Measurements from ENCODE around the gene CT55. TPM values are rescaled to one million over a fixed set of nuclear protein-coding genes. Genes with fewer than 3 reads are reported as not detected.
"Not testable (repeated sequence)": the region's sequence is repeated elsewhere in the genome, so short reads cannot be mapped to it uniquely, and the experiment has no call there.

Gene CT55
- total and polyA plus RNA-seq, 12 donors, result 0.17 to 0.55 (median 0.35) TPM; not detected in 8

DNA sequence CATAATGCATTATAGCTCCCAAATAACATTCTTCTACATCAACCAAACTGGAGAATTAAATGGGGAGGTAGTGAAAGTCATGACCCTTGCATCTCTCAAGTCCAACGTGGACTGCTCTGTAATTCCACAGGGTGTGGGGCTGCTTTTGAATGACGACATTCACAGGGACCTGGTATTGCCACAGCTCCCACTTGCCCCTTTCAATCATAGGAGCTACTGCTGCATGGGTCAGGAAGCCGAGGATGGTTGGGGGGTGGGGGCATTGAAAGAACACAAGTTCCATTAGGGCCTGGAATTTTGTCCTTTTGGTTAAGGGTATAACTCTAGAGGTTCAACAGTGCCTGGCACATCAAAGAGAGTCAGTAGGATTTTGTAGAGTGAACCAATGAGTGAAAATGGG lies 7.4 kb upstream of the CT55 start:
- WGBS, 4 donors, result 60 to 76% (median 74%) methylated on average over 2 to 3 of the region's 3 CpGs; no CpG with 5 or more reads in 1 of the 4 donors

DNA sequence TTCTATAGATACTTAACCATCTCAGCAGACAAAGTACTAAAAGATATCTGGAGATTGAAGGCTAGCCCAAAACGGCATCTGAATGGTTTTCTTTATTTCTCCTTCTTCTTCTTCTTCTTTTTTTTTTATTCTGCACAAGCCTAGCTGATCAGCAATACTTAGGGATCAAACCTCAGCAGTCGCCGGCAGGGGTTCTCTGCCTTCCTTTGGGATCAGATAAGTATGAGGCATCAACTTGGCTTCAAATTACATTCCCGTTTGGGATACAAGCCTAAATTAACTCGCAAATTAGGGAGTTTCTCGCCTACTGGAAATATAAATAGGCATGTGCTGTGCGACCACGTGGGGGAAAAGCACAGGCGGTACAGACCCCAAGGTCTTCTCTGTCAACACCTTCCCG lies 730 bp downstream of the CT55 start:
- TF ChIP-seq POLR2A (IDR thresholded peaks at IDR 0.05) (no peak), CTCF (IDR thresholded peaks at IDR 0.05) (no peak)
- Histone ChIP-seq H3K36me3 (replicated peaks in 1 of 2) (no peaks in the 10 kb centered on the region), H3K27ac (no peak overlapping the region), H3K4me3 (no peak overlapping the region), H3K4me1 (replicated peaks in 1 of 2) (no peaks in the 10 kb centered on the region), H3K27me3 (no peaks in the 10 kb centered on the region), H3K9me3 (replicated peaks in 1 of 3) (no peaks in the 10 kb centered on the region)
- WGBS, 4 donors, result 73 to 90% (median 84%) methylated on average over 10 of the region's 10 CpGs
- intact Hi-C loops (cut with DNase I), result no loop called here
- no peak for DNase-seq

More for the DNA sequence above, 7.4 kb upstream of the CT55 start:
- Histone ChIP-seq H3K4me1 (replicated peaks in 1 of 2) (no peaks in the 10 kb centered on the region), H3K4me3 (no peak overlapping the region), H3K36me3 (replicated peaks in 1 of 2) (no peaks in the 10 kb centered on the region), H3K27ac (no peak overlapping the region), H3K27me3 (peaks cover 12% of the 10 kb centered on the region), H3K9me3 (replicated peaks in 1 of 3) (no peaks in the 10 kb centered on the region)
- intact Hi-C loops (cut with DNase I), result no loop called here
- no peak for DNase-seq
- TF ChIP-seq POLR2A (IDR thresholded peaks at IDR 0.05) (no peak), CTCF (IDR thresholded peaks at IDR 0.05) (no peak)

DNA sequence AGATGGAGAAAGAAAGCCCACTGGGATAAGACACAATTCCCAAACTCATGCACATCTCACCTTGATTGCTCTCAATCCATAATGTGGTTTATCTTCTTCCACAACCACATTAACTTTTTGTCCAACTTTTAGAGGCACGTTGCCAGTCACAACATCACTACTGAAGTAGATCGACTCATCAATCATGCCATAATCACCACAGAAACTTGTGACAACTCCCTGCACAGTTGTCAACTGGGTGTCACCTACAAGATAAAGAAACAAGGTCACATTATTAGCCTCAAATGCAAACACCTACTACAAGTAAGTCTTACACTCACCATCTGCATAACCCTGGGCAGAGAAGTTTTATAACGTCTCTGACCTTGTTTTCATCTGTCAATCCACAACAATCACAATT lies 1.7 kb downstream of the CT55 start:
- H3K4me3 ChIP-seq; intact Hi-C loops (cut with DNase I); DNase-seq; H3K27me3 ChIP-seq; H3K9me3 ChIP-seq (replicated peaks in 1 of 3); H3K4me1 ChIP-seq (replicated peaks in 1 of 2); H3K27ac ChIP-seq; H3K36me3 ChIP-seq (replicated peaks in 1 of 2): not testable (repeated sequence)
- WGBS, 4 donors, result 56 to 89% (median 71%) methylated on average over 3 of the region's 3 CpGs

GRCh38 chrX:135168486-135168885 lies 2.7 kb downstream of the CT55 start:
- H3K36me3 ChIP-seq (replicated peaks in 1 of 2), result no peaks in the 10 kb centered on the region
- H3K27me3 ChIP-seq, result no peaks in the 10 kb centered on the region
- TF ChIP-seq CTCF (IDR thresholded peaks at IDR 0.05) (no peak), POLR2A (IDR thresholded peaks at IDR 0.05) (no peak)
- no peaks in the 10 kb centered on the region for H3K9me3 ChIP-seq (replicated peaks in 1 of 3)
- no peaks in the 10 kb centered on the region for H3K4me1 ChIP-seq (replicated peaks in 1 of 2)
- DNase-seq, result no peak
- H3K4me3 ChIP-seq, result no peak overlapping the region
- 42 to 65% (median 45%) methylated on average over 3 of the region's 3 CpGs for WGBS, 4 donors
- H3K27ac ChIP-seq, result no peak overlapping the region
- intact Hi-C loops (cut with DNase I), result no loop called here

GRCh38 chrX:135154688-135155087 lies 16.5 kb downstream of the CT55 start:
- H3K4me1 ChIP-seq (replicated peaks in 1 of 2); intact Hi-C loops (cut with DNase I); H3K36me3 ChIP-seq (replicated peaks in 1 of 2); H3K27me3 ChIP-seq; H3K4me3 ChIP-seq; DNase-seq; H3K9me3 ChIP-seq (replicated peaks in 1 of 3); H3K27ac ChIP-seq: not testable (repeated sequence)
- WGBS, 4 donors, result no CpG with 5 or more reads among the region's 3 CpGs

- DNase-seq, result not testable (repeated sequence)
These were observed 45.1 kb downstream of the CT55 start for GRCh38 chrX:135126145-135126544.

GRCh38 chrX:135120056-135120576 lies 51.1 kb downstream of the CT55 start, which contains the start of gene ETDB:
Gene ETDB (minus strand): TSS chrX:135120526. CDS start chrX:135119261, 1,265 bp downstream.
- intact Hi-C loops (cut with DNase I), result not testable (repeated sequence)
- WGBS, 4 donors, result no CpG with 5 or more reads among the region's 1 CpG

More at GRCh38 chrX:135126145-135126544, 45.1 kb downstream of the CT55 start:
- H3K4me3 ChIP-seq; H3K36me3 ChIP-seq (replicated peaks in 1 of 2); intact Hi-C loops (cut with DNase I); H3K27me3 ChIP-seq; H3K27ac ChIP-seq; H3K9me3 ChIP-seq (replicated peaks in 1 of 3); H3K4me1 ChIP-seq (replicated peaks in 1 of 2): not testable (repeated sequence)
- no CpG with 5 or more reads among the region's 6 CpGs for WGBS, 4 donors

GRCh38 chrX:135116064-135116463 lies 55.1 kb downstream of the CT55 start:
- H3K9me3 ChIP-seq (replicated peaks in 1 of 3); intact Hi-C loops (cut with DNase I); H3K4me1 ChIP-seq (replicated peaks in 1 of 2); H3K36me3 ChIP-seq (replicated peaks in 1 of 2); DNase-seq; H3K4me3 ChIP-seq; H3K27ac ChIP-seq: not testable (repeated sequence)
- peaks cover 16% of the 10 kb centered on the region for H3K27me3 ChIP-seq
- WGBS, 4 donors, result 20% methylated on average over 1 of the region's 2 CpGs; no CpG with 5 or more reads in 3 of the 4 donors

More at GRCh38 chrX:135120056-135120576, 51.1 kb downstream of the CT55 start, which contains the start of gene ETDB:
- H3K27ac ChIP-seq; H3K4me3 ChIP-seq; H3K9me3 ChIP-seq (replicated peaks in 1 of 3); DNase-seq; H3K27me3 ChIP-seq; H3K4me1 ChIP-seq (replicated peaks in 1 of 2); H3K36me3 ChIP-seq (replicated peaks in 1 of 2): not testable (repeated sequence)
